ENCODE data around the gene PDXK. TPM values are rescaled to one million over a fixed set of nuclear protein-coding genes. Genes with fewer than 3 reads are reported as not detected.
"Not testable (repeated sequence)": the region's sequence is repeated elsewhere in the genome, so short reads cannot be mapped to it uniquely, and the experiment has no call there.

Gene PDXK
- total RNA-seq, 2 donors from 2014 or later: 90.9 to 105 TPM

- H3K27ac ChIP-seq (ENCODE audit: low read depth, low read length): no peak overlapping the region
- peaks cover 4% of the 10 kb centered on the region for H3K4me1 ChIP-seq (ENCODE audit: control insufficient read depth, insufficient read depth, low read length)
- peaks cover 73% of the 10 kb centered on the region for H3K36me3 ChIP-seq (ENCODE audit: control insufficient read depth, insufficient read depth, low read length)
- TF ChIP-seq, protein P1, sequence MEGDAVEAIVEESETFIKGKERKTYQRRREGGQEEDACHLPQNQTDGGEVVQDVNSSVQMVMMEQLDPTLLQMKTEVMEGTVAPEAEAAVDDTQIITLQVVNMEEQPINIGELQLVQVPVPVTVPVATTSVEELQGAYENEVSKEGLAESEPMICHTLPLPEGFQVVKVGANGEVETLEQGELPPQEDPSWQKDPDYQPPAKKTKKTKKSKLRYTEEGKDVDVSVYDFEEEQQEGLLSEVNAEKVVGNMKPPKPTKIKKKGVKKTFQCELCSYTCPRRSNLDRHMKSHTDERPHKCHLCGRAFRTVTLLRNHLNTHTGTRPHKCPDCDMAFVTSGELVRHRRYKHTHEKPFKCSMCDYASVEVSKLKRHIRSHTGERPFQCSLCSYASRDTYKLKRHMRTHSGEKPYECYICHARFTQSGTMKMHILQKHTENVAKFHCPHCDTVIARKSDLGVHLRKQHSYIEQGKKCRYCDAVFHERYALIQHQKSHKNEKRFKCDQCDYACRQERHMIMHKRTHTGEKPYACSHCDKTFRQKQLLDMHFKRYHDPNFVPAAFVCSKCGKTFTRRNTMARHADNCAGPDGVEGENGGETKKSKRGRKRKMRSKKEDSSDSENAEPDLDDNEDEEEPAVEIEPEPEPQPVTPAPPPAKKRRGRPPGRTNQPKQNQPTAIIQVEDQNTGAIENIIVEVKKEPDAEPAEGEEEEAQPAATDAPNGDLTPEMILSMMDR (conservative IDR thresholded peaks at IDR 0.05): no peak
- H3K27me3 ChIP-seq (ENCODE audit: control insufficient read depth, insufficient read depth, low read length, poor library complexity, severe bottlenecking): no peaks in the 10 kb centered on the region
- Mint-ChIP-seq H3K36me3 (ENCODE audit: low read depth) (peaks cover 69% of the 10 kb centered on the region), H3K27ac (peak overlapping the region; percentile 7), H3K4me3 (no peak overlapping the region), H3K27me3 (ENCODE audit: insufficient read depth) (no peaks in the 10 kb centered on the region), H3K9me3 (no peaks in the 10 kb centered on the region), H3K4me1 (peaks cover 5% of the 10 kb centered on the region)
- DNase-seq: no peak
- no peaks in the 10 kb centered on the region for H3K9me3 ChIP-seq (ENCODE audit: control insufficient read depth, low read length)
- no peak overlapping the region for H3K9ac ChIP-seq (ENCODE audit: extremely low read depth, low read length, poor library complexity, severe bottlenecking)
- 95% methylated on average over 10 to 15 of the region's 15 CpGs for WGBS, 2 experiments (ENCODE audit: insufficient coverage in 1 of 2, insufficient read length in 1 of 2)
- no peak overlapping the region for H3K4me3 ChIP-seq (ENCODE audit: low read length)
Measured at GRCh38 chr21:43676391-43676790, 42.5 kb upstream of the PDXK start.

GRCh38 chr21:43679951-43680350 lies 39.0 kb upstream of the PDXK start:
- peaks cover 72% of the 10 kb centered on the region for H3K36me3 ChIP-seq (ENCODE audit: control insufficient read depth, insufficient read depth, low read length)
- H3K9me3 Mint-ChIP-seq: no peaks in the 10 kb centered on the region
- H3K9me3 ChIP-seq (ENCODE audit: control insufficient read depth, low read length): no peaks in the 10 kb centered on the region
- TF ChIP-seq, protein P1 (conservative IDR thresholded peaks at IDR 0.05): no peak
- no peaks in the 10 kb centered on the region for H3K4me1 Mint-ChIP-seq
- no peaks in the 10 kb centered on the region for H3K27me3 ChIP-seq (ENCODE audit: control insufficient read depth, insufficient read depth, low read length, poor library complexity, severe bottlenecking)
- no peak for DNase-seq
- peaks cover 69% of the 10 kb centered on the region for H3K36me3 Mint-ChIP-seq (ENCODE audit: low read depth)
- no peak overlapping the region for H3K27ac ChIP-seq (ENCODE audit: low read depth, low read length)
- H3K27ac Mint-ChIP-seq: peak overlapping the region; percentile 13
- H3K9ac ChIP-seq (ENCODE audit: extremely low read depth, low read length, poor library complexity, severe bottlenecking): no peak overlapping the region
- no peaks in the 10 kb centered on the region for H3K4me1 ChIP-seq (ENCODE audit: control insufficient read depth, insufficient read depth, low read length)
- no peak overlapping the region for H3K4me3 Mint-ChIP-seq
- H3K4me3 ChIP-seq (ENCODE audit: low read length): no peak overlapping the region
- WGBS, 2 experiments (ENCODE audit: insufficient coverage in 1 of 2, insufficient read length in 1 of 2): 97 to 99% methylated on average over 10 to 12 of the region's 12 CpGs
- no peaks in the 10 kb centered on the region for H3K27me3 Mint-ChIP-seq (ENCODE audit: insufficient read depth)

GRCh38 chr21:43680421-43680820 lies 38.5 kb upstream of the PDXK start:
- not testable (repeated sequence) for H3K27me3 ChIP-seq (ENCODE audit: control insufficient read depth, insufficient read depth, low read length, poor library complexity, severe bottlenecking); H3K27ac ChIP-seq (ENCODE audit: low read depth, low read length); H3K27me3 Mint-ChIP-seq (ENCODE audit: insufficient read depth); H3K9me3 Mint-ChIP-seq; H3K4me3 Mint-ChIP-seq; H3K9ac ChIP-seq (ENCODE audit: extremely low read depth, low read length, poor library complexity, severe bottlenecking); H3K27ac Mint-ChIP-seq; H3K4me1 Mint-ChIP-seq; DNase-seq; H3K9me3 ChIP-seq (ENCODE audit: control insufficient read depth, low read length); H3K4me3 ChIP-seq (ENCODE audit: low read length); H3K4me1 ChIP-seq (ENCODE audit: control insufficient read depth, insufficient read depth, low read length)
- 81 to 82% methylated on average over 5 to 6 of the region's 6 CpGs for WGBS, 2 experiments (ENCODE audit: insufficient coverage in 1 of 2, insufficient read length in 1 of 2)
- H3K36me3 ChIP-seq (ENCODE audit: control insufficient read depth, insufficient read depth, low read length): peaks cover 72% of the 10 kb centered on the region
- peaks cover 69% of the 10 kb centered on the region for H3K36me3 Mint-ChIP-seq (ENCODE audit: low read depth)

DNA sequence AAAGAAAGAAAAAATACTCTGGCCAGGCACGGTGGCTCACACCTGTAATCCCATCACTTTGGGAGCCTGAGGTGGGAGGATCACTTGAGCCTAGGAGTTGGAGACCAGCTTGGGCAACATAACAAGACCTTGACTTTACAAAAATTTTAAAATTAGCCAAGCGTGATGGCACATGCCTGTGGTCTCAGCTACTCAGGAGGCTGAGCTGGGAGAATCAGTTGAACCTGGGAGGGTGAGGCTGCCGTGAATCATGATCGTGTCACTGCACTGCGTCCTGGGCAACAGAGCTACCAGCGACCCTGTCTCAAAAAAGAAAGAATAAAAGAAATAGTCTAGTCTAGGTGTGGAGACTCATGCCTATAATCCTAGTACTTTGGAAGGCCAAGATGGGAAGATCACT lies 37.3 kb upstream of the PDXK start:
- Mint-ChIP-seq H3K36me3 (ENCODE audit: low read depth) (peaks cover 72% of the 10 kb centered on the region), H3K4me3 (no peak overlapping the region), H3K27ac (no peak overlapping the region), H3K27me3 (ENCODE audit: insufficient read depth) (no peaks in the 10 kb centered on the region), H3K4me1 (no peaks in the 10 kb centered on the region), H3K9me3 (no peaks in the 10 kb centered on the region)
- Histone ChIP-seq H3K27ac (ENCODE audit: low read depth, low read length) (no peak overlapping the region), H3K27me3 (ENCODE audit: control insufficient read depth, insufficient read depth, low read length, poor library complexity, severe bottlenecking) (no peaks in the 10 kb centered on the region), H3K9ac (ENCODE audit: extremely low read depth, low read length, poor library complexity, severe bottlenecking) (no peak overlapping the region), H3K9me3 (ENCODE audit: control insufficient read depth, low read length) (no peaks in the 10 kb centered on the region), H3K36me3 (ENCODE audit: control insufficient read depth, insufficient read depth, low read length) (peaks cover 72% of the 10 kb centered on the region), H3K4me1 (ENCODE audit: control insufficient read depth, insufficient read depth, low read length) (no peaks in the 10 kb centered on the region), H3K4me3 (ENCODE audit: low read length) (no peak overlapping the region)
- DNase-seq: no peak
- WGBS, 2 experiments (ENCODE audit: insufficient coverage in 1 of 2, insufficient read length in 1 of 2): 97 to 98% methylated on average over 5 to 6 of the region's 6 CpGs
- TF ChIP-seq, protein P1 (conservative IDR thresholded peaks at IDR 0.05): no peak

All from endodermal cell (in vitro differentiated cells).